ENCODE results near the gene HNRNPF. TPM values are rescaled to one million over a fixed set of nuclear protein-coding genes. Genes with fewer than 3 reads are reported as not detected.
"Not testable (repeated sequence)": the region's sequence is repeated elsewhere in the genome, so short reads cannot be mapped to it uniquely, and the experiment has no call there.

Gene HNRNPF
- total RNA-seq (2014; rRNA removed) = 237 and 256 TPM in 2 replicates
- polyA plus RNA-seq (2012) = 116 TPM

GRCh38 chr10:43408710-43409384 is at the start of gene HNRNPF:
Gene HNRNPF, minus strand, starts transcription at chr10:43409186. Its CDS starts 21,302 bp downstream, at chr10:43387884.
- peak; percentile 93 for DNase-seq (ENCODE audit: low read depth)

- no peak for DNase-seq (ENCODE audit: low read depth)
Observed at GRCh38 chr10:43458227-43458626, 49.2 kb upstream of the HNRNPF start.

GRCh38 chr10:43456561-43456960 is 47.6 kb upstream of the HNRNPF start:
- not testable (repeated sequence) for DNase-seq (ENCODE audit: low read depth)

DNA sequence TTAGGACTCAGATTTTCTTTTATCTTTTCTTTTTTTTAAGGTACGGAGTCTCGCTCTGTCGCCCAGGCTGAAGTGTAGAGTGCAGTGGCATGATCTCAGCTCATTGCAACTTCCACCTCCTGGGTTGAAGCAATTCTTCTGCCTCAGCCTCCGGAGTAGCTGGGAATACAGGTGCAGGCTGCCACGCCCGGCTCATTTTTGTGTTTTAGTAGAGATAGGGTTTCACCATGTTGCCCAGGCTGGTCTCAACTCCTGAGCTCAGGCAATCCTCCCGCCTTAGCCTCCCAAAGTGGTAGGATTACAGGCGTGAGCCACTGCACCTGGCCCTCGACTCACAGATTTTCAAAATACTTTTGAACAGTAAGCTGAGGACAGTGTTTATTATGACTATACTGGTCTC is 45.0 kb upstream of the HNRNPF start:
- DNase-seq (ENCODE audit: low read depth) = not testable (repeated sequence)

- no peak for DNase-seq (ENCODE audit: low read depth)
Observed at GRCh38 chr10:43453266-43453831, 44.4 kb upstream of the HNRNPF start.

DNA sequence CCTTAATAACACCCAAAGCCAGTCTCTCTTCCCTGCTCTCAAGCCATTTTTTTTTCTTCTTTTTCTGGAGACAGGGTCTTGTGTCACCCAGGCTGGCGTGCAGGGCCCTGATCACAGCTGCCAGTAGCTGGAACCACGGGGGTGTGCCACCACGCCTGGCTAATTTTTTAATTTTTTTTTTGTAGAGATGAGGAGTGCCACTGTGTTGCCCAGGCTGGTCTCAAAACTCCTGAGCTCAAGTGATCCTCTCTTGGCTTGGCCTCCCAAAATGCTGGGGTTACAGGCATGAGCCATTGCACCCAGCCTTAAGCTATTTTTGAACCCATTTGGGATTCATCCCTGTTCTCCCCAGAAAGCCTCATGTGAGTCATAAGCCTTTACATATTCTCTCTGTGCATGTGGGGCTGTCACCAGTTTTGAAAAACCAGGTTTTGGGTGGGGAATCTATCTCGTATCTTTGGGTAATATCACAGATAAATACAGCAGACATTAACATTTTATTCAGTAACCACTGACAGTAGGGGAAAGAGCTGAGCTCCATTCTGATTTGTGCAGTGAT is 43.4 kb upstream of the HNRNPF start:
- DNase-seq (ENCODE audit: low read depth) = peak; percentile 11

DNA sequence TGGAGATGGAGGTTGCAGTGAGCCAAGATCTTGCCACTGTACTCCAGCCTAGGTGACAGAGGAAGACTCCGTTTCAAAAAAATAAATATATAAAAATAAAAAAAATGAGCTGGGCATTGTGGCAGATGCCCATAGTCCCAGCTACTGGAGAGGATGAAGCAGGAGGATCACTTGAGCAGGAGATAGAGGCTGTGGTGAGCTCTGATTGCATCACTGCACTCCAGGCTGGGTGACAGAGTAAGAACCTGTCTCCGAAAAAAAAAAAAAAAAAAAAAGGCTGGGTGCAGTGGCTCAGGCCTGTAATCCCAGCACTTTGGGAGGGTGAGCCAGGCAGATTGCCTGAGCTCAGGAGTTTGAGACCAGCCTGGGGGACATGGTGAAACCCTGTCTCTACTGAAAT is 39.8 kb upstream of the HNRNPF start:
- no peak for DNase-seq (ENCODE audit: low read depth)

DNA sequence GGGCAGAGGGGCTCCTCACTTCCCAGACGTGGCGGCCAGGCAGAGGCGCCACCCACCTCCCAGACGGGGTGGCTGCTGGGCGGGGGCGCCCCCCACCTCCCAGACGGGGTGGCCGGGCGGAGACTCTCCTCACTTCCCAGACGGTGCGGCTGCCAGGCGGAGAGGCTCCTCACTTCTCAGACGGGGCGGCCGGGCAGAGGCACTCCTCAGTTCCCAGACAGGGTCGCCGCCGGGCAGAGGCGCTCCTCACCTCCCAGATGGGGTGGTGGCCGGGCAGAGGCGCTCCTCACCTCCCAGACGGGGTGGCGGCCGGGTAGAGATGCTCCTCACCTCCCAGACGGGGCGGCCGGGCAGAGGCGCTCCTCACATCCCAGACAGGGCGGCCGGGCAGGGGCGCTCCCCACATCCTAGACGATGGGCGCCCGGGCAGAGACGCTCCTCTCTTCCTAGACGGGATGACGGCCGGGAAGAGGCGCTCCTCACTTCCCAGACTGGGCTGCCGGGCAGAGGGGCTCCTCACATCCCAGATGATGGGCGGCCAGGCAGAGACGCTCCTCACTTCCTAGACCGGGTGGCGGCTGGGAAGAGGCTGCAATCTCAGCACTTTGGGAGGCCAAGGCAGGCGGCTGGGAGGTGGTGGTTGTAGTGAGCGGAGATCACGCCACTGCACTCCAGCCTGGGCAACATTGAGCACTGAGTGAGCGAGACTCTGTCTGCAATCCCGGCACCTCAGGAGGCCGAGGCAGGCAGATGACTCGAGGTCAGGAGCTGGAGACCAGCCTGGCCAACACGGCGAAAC is 37.4 kb upstream of the HNRNPF start:
- DNase-seq (ENCODE audit: low read depth) = not testable (repeated sequence)

DNA sequence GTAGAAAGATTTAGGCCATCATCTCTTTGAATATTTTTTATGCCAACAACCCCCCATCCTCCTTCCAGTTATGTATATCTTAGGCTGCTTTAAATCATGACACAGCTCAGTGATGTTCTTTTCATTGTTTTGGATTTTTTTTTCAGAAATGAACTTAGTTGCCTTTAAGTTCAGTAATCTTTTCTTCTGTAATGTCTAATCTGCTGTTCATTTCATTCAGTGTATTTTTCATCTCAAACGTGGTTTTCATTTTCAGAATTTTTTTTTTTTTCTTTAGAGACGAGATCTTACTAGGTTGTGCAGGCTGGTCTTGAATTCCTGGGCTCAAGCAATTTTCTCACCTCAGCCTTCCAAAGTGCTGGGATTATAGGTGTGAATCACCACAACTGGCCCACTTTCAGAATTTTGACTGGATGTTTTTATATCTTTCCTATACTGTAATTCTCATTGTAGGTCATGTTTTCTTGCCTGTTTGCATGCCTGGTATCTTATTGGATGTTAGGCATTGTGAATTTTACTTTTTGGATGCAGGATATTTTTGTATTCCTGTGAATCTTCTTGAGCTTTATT is 36.0 kb upstream of the HNRNPF start:
- DNase-seq (ENCODE audit: low read depth) = no peak

- DNase-seq (ENCODE audit: low read depth) = no peak
Observed at GRCh38 chr10:43444323-43444722, 35.3 kb upstream of the HNRNPF start.

DNA sequence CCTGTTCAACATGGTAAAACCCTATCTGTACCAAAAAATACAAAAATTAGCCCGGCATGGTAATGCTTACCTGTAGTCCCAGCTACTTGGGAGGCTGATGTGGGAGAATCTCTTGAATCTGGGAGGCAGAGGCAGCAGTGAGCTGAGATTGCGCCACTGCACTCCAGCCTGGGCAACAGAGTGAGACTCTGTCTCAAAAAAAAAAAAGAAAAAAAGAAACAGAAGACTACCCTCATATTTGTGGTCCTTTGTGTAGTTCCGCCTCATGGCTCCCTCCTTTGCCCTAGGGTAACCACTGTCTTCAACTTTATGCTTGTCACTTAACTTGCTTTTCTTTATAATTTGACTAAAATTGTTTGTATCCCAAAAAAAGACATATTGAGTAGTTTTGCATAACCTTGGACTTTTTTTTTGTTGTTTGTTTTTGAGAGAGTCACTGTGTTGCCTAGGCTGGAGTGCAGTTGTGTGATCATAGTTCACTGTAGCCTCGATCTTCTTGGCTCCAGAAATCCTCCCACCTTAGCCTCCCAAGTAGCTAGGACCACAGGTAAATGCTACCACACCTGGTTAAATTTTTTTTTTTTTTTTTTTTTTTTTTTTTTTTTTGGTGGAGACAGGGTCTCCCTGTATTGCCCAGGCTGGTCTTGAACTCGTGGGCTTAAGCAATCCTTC is 31.6 kb upstream of the HNRNPF start:
- no peak for DNase-seq (ENCODE audit: low read depth)

DNA sequence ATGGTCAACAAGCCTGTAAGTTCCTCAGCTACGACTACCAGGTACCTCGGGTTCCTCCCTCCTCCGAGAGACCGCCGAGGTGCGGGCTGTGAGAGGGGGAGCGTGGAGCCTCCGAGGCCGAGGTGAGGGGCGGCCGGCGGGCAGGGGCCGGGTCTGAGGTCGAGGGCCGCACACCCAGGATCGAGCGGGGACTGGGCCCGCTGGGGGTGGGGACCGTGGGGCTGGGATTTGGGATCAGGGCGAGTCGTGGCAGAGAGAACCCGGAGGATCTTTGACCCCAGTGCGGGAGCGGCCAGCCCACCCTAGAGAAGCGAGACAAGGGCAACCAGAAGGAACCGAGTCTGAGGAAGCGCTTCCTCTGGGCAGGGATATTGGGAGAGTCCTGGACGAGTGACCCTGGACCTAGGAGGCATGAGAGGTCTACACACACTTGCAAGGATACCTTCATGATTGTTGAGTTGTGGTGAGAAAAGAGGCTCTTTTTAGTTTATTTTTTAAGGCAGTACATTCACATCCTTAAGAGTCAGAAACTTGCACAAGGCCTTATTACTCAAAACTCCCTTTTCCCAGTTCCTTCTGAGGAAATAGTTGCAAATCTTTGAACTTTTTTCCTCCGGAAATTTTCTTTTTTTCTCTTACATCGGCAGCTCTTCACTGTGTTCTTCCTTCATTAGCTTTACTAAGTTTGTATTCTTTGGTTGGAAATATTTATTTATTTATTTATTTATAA is 28.3 kb upstream of the HNRNPF start:
- DNase-seq (ENCODE audit: low read depth) = no peak

DNA sequence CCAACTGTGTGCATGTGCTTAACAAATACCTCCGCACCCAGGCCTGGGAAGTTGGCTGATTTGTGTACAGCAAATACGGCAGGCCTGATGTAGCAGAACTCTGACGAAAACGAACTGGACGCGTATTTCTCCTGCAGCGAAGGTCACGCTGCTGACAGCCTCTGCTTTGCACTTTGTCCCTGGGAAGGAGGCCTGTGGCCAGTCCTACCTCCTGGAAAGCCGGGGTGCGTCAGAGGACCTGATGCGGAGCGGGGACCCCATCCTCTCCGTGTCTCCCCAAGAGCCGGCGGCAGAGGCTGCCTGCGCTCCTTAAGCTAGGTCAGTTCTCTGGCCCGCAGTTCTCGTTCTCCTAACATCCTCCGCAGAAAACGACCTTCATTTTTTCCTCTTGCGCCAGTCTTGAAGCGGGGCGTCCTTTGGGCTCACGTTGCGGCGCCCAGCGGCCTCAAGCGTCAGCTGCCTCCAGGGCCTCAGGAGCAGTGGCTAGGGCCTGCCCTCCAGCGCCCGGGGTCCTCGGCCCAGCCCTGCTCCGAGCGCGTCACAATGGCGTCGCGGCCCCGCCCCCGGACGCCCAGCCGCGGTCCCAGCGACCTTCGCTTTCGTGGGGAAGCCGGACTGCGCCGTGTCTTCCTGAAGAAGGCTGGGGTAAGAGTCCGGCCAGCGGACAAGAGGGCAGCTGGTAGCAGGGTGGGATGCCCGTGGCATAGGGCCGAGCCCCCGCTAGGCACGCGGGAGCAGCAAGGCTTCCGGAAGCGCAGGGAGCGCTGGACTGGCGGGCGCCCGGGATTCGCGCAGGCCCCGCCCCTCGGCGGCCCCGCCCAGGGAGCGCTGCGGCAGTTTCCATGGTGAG is 27.5 kb upstream of the HNRNPF start, which contains the start of gene ZNF487:
Gene ZNF487 (plus strand): TSS at position 821 of the 850 bp plus-strand sequence. CDS start 38,703 bp downstream, outside the sequence.
- DNase-seq (ENCODE audit: low read depth) = peak; percentile 84

- no peak for DNase-seq (ENCODE audit: low read depth)
Observed at GRCh38 chr10:43430926-43431663, 22.1 kb upstream of the HNRNPF start.

DNA sequence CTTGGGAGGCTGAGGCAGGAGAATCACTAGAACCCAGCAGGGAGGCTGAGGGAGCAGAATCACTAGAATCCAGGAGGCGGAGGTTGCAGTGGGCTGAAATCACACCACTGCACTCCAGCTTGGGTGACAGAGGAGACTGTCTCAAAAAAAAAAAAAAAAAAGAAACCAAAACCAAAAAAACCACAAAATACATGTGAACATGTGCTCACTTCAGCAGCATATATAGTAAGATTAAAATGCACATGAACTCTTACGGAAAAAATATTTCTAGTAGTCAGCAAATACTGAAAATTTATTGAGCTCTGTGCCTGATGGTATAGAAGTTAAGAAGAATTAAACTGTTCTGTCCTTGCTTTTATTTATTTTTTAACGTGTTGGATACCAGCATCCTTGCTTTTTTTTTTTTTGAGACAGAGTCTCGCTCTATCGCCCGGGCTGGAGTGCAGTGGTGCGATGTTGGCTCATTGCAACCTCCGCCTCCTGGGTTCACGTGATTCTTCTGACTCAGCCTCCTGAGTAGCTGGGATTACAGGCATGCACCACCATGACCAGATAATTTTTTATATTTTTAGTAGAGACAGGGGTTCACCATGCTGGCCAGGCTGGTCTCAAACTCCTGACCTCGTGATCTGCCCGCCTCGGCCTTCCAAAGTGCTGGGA is 18.3 kb upstream of the HNRNPF start:
- no peak for DNase-seq (ENCODE audit: low read depth)

DNA sequence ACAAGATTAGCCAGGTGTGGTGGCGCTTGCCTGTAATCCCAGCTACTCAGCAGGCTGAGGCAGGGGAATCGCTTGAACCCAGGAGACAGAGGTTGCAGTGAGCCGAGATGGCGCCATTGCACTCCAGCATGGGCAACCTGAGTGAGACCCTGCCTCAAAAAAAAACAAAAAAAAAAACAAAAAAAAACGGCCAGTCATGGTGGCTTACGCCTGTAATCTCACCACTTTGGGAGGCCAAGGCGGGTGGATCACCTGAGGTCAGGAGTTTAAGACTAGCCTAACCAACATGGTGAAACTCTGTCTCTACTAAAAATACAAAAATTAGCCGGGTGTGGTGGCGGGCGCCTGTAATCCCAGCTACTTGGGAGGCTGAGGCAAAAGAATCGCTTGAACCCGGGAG is 17.5 kb upstream of the HNRNPF start:
- not testable (repeated sequence) for DNase-seq (ENCODE audit: low read depth)

- no peak for DNase-seq (ENCODE audit: low read depth)
Observed at GRCh38 chr10:43424416-43424815, 15.4 kb upstream of the HNRNPF start.

DNA sequence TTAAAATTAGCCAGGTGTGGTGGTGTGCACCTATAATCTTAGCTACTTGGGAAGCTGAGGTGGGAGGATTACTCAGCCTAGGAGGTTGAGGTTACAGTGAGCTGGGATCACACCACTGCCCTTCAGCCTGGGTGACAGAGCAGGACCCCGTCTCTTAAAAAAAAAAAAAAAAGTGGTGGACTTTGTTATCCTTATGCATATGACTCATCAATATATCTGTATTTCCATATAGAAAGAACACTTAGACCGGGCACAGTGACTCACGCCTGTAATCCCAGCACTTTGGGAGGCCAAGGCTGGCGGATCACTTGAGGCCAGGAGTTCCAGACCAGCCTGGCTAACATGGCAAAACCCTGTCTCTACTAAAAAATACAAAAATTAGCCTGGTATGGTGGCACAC is 13.0 kb upstream of the HNRNPF start:
- DNase-seq (ENCODE audit: low read depth) = not testable (repeated sequence)
